Endothelial cell of umbilical vein (primary cell): ENCODE data around the gene BCO2. TPM values are rescaled to one million over a fixed set of nuclear protein-coding genes. Genes with fewer than 3 reads are reported as not detected.

Experiments used
- BruUV-seq: library from RNA; stranded (reverse); fragments of 400-500 nt; replicated peaks from 2 replicates; lab custom pipeline; 2021; lab: Mats Ljungman, UMichigan
- CTCF ChIA-PET: fragments of 300-600, 350-600 bp; sonication (Branson Sonifier 250); formaldehyde crosslinking; loops from one replicate; lab custom pipeline; 2021; ENCODE audit warnings: antibody characterized with exemption, inconsistent platforms; lab: Charles Lee
- POLR2A ChIA-PET: fragments of 300-600, 350-600 bp; sonication (Branson Sonifier 250); formaldehyde crosslinking; loops from one replicate; lab custom pipeline; 2021; ENCODE audit warnings: antibody characterized with exemption, inconsistent platforms; lab: Charles Lee
- DNase-seq: peaks from one replicate; pipeline ENCODE4 v3.0.0-alpha.2; 2011; ENCODE audit warnings: low read depth, low spot score
- FAIRE-seq: peaks from 2 replicates; lab custom pipeline; 2011; peaks lifted over from hg19 to GRCh38; lab: Jason Lieb, UNC
- H2AFZ ChIP-seq: 2 replicates; pipeline ENCODE4 v1.6.0; 2012; ENCODE audit warnings: low read depth, low read length, control low read depth, inconsistent platforms
- H3K27ac ChIP-seq: 2 replicates; pipeline ENCODE4 v1.5.1; 2011; ENCODE audit warnings: low read depth, mild to moderate bottlenecking, control low read depth, low read length, moderate library complexity; ENCODE audit not compliant: insufficient read depth
- H3K27me3 ChIP-seq, 2 experiments: 2 replicates each; pipeline versions ENCODE4 v1.6.0 to v1.6.1; 2011; ENCODE audit warnings: low read length in 2 of 2, mixed read lengths in 1 of 2; ENCODE audit not compliant: control insufficient read depth in 2 of 2, insufficient read depth in 2 of 2
- H3K36me3 ChIP-seq, 2 experiments: 2 replicates in 1 of 2; 3 replicates in 1 of 2; pipeline ENCODE4 v1.5.1; 2011; ENCODE audit warnings: low read length in 2 of 2, mild to moderate bottlenecking in 1 of 2, moderate library complexity in 1 of 2; ENCODE audit not compliant: control insufficient read depth in 2 of 2, insufficient read depth in 2 of 2; ENCODE audit errors: extremely low read depth in 1 of 2
- H3K4me1 ChIP-seq: 3 replicates; pipeline ENCODE4 v1.5.1; 2011; ENCODE audit warnings: mild to moderate bottlenecking, low read length; ENCODE audit not compliant: control insufficient read depth, insufficient read depth; ENCODE audit errors: extremely low read depth
- H3K4me2 ChIP-seq: 2 replicates; pipeline ENCODE4 v1.6.1; 2011; ENCODE audit warnings: low read length, control low read depth, mixed read lengths; ENCODE audit not compliant: insufficient read depth
- H3K4me3 ChIP-seq, 3 experiments: fragments of 200-600 bp in 1 of 3; sonication (generic), shearing (Covaris generic) in 1 of 3; replicated peaks in 1 of 3; 2 replicates each; pipeline ENCODE4 v1.5.1; 2011 to 2016; ENCODE audit warnings: control low read depth in 3 of 3, low read length in 3 of 3, mild to moderate bottlenecking in 2 of 3, inconsistent platforms in 1 of 3, low read depth in 1 of 3, moderate library complexity in 1 of 3; ENCODE audit not compliant: insufficient read depth in 1 of 3
- H3K79me2 ChIP-seq: 2 replicates; pipeline ENCODE4 v1.6.0; 2012; ENCODE audit warnings: low read length, inconsistent platforms; ENCODE audit not compliant: control insufficient read depth, insufficient read depth
- H3K9ac ChIP-seq: replicated peaks from 2 replicates; pipeline ENCODE3; 2011; ENCODE audit warnings: low read length, control low read depth; ENCODE audit not compliant: insufficient read depth; ENCODE audit errors: extremely low read depth
- H3K9me1 ChIP-seq: replicated peaks from 3 replicates; pipeline ENCODE4 v1.6.0; 2011; ENCODE audit warnings: mild to moderate bottlenecking, low read length; ENCODE audit not compliant: control insufficient read depth, insufficient read depth; ENCODE audit errors: extremely low read depth
- H3K9me3 ChIP-seq: replicated peaks from 2 replicates; pipeline ENCODE4 v1.5.1; 2012; ENCODE audit warnings: low read length, inconsistent platforms; ENCODE audit not compliant: control insufficient read depth, insufficient read depth
- H4K20me1 ChIP-seq: replicated peaks from 2 replicates; pipeline ENCODE3; 2011; ENCODE audit warnings: mild to moderate bottlenecking, low read length; ENCODE audit not compliant: control insufficient read depth, insufficient read depth; ENCODE audit errors: extremely low read depth
- EZH2 ChIP-seq: IDR thresholded peaks from 2 replicates; pipeline ENCODE4 v1.6.1; 2012; ENCODE audit warnings: borderline replicate concordance, low read depth, mild to moderate bottlenecking, moderate library complexity, low read length, inconsistent platforms; ENCODE audit not compliant: severe bottlenecking
- GATA2 ChIP-seq: IDR thresholded peaks from 2 replicates; pipeline ENCODE4 v1.7.0; 2011; ENCODE audit warnings: low read depth, mild to moderate bottlenecking, moderate library complexity, mixed read lengths, low read length; ENCODE audit not compliant: insufficient read length, insufficient read depth
- JUN ChIP-seq: IDR thresholded peaks from 2 replicates; pipeline ENCODE4 v1.6.1; 2011; ENCODE audit warnings: borderline replicate concordance, low read depth; ENCODE audit not compliant: insufficient read length, insufficient read depth
- MYC ChIP-seq: IDR thresholded peaks from one replicate; pipeline ENCODE4 v1.6.1; 2011; ENCODE audit warnings: mild to moderate bottlenecking, low read depth, low read length
- POLR2A ChIP-seq: IDR thresholded peaks from 2 replicates; pipeline ENCODE4 v1.6.1; 2012; ENCODE audit warnings: low read depth, mild to moderate bottlenecking, control low read depth, low read length
- POLR2AphosphoS5 ChIP-seq: IDR thresholded peaks from 2 replicates; pipeline ENCODE4 v1.6.1; 2012; ENCODE audit warnings: low read depth, mild to moderate bottlenecking, control low read depth, low read length, moderate library complexity; ENCODE audit not compliant: insufficient read depth
- dilution Hi-C: fragments of 300-500 bp; cut with MboI; formaldehyde crosslinking; loops from one replicate; pipeline ENCODE4 v1.15.0; 2019; ENCODE audit warnings: low sequenced_read_pairs; ENCODE audit not compliant: extremely low pct_ligation_motif_present
- intact Hi-C: fragments of 100-400 bp; cut with micrococcal nuclease; formaldehyde crosslinking; loops from one replicate; pipeline ENCODE4 v1.10.0; 2022
- polyA plus RNA-seq, 4 experiments: library from polyadenylated mRNA; depleted of rRNA in 3 of 4; stranded (reverse) in 3 of 4; unstranded in 1 of 4; fragments of >200 nt; gene quantifications; 2 replicates each; pipeline versions ENCODE4 v1.2.1 to v1.2.3, GENCODE V29; 2011 to 2012; ENCODE audit warnings: missing spikeins in 1 of 4
- total RNA-seq: library from RNA; stranded (reverse); gene quantifications from 2 replicates; pipeline ENCODE4 v1.2.3, GENCODE V29; 2021
- TF ChIP-seq, protein P1 (sequence below), 2 donors: IDR thresholded peaks; 1 replicate in 1 of 2; 2 replicates in 1 of 2; pipeline ENCODE4 v1.5.1; 2011; ENCODE audit warnings: low read length in 2 of 2, mild to moderate bottlenecking in 2 of 2, moderate library complexity in 2 of 2, control low read depth in 1 of 2, inconsistent platforms in 1 of 2, low read depth in 1 of 2; ENCODE audit not compliant: insufficient read depth in 1 of 2; ENCODE audit errors: extremely low read depth in 1 of 2
- TF ChIP-seq, protein P2 (sequence below): IDR thresholded peaks from 2 replicates; pipeline ENCODE4 v1.6.1; 2011; ENCODE audit not compliant: insufficient read depth, insufficient read length

BCO2 gene
- total and polyA plus RNA-seq, 2 donors (not counting 3 experiments of a cell fraction or from before 2014, with no cell fraction given), result 0.58 to 1.9 TPM

DNA sequence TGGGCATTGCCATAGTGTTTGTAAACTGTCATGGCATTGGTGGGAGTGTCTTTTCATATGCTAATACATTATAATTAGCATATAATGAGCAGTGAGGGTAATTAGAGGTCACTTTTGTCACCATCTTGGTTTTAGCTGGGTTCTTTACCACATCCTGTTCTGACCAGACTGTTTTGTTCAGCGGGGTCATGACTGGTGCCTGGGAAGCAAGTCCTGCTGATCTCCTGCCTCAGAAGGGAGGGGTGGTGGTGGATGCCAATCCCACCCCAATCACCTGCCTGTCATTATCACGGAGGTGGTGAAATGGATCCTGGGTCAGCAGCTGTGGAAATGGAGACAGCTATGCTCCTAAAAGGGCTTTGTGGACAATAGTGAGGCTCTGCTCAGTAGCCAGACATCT is 42.6 kb upstream of the BCO2 start:
- CTCF ChIA-PET, result interaction anchor here (1.0 to 2.8 kb wide), 3 partner anchors 19 to 43 kb away, joined by 3 to 9 read pairs (median 3); partner anchors contain the start of gene BCO2
- dilution Hi-C loops, result no loop called here

DNA sequence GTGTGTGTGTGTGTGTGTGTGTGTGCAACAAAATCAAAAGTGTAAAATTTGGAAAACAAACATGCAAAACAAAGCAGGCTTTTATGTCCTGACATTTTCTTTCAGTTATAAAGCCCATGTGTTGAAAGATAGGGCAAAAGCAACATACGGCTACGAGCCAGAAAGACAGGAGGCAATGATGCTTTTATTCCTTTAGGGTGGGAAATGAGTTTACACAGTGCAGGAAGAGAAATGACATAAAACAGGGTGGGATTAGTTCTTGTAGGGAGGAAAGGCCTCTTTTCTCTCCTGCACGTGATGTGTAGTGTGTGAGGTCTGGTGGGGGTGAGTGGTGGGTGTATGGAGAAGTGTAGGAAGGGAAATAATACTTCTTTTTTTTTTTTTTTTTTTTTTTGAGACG is 40.8 kb upstream of the BCO2 start:
- H3K4me1 ChIP-seq, result no peaks in the 10 kb centered on the region
- TF ChIP-seq POLR2AphosphoS5 (no peak), MYC (no peak), GATA2 (no peak)
- TF ChIP-seq, protein P1, sequence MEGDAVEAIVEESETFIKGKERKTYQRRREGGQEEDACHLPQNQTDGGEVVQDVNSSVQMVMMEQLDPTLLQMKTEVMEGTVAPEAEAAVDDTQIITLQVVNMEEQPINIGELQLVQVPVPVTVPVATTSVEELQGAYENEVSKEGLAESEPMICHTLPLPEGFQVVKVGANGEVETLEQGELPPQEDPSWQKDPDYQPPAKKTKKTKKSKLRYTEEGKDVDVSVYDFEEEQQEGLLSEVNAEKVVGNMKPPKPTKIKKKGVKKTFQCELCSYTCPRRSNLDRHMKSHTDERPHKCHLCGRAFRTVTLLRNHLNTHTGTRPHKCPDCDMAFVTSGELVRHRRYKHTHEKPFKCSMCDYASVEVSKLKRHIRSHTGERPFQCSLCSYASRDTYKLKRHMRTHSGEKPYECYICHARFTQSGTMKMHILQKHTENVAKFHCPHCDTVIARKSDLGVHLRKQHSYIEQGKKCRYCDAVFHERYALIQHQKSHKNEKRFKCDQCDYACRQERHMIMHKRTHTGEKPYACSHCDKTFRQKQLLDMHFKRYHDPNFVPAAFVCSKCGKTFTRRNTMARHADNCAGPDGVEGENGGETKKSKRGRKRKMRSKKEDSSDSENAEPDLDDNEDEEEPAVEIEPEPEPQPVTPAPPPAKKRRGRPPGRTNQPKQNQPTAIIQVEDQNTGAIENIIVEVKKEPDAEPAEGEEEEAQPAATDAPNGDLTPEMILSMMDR (IDR thresholded peaks at IDR 0.05; ENCODE audit: extremely low read depth in 1 of 2, insufficient read depth in 1 of 2, low read depth in 1 of 2, low read length in 2 of 2), result no peak
- no peaks in the 10 kb centered on the region for H3K9me3 ChIP-seq
- intact Hi-C loops (no loop called here), dilution Hi-C loops (no loop called here)
- ChIA-PET CTCF (interaction anchor here (1.0 to 1.5 kb wide), 4 partner anchors 9 to 30 kb away, joined by 3 to 4 read pairs (median 4); partner anchors contain the start of gene IL18), POLR2A (no interaction called here)
- H3K27me3 ChIP-seq, result no peaks in the 10 kb centered on the region
- H3K4me3 ChIP-seq, result no peak overlapping the region
- no peak overlapping the region for H3K9ac ChIP-seq
- no TSS peak for BruUV-seq
- no peak overlapping the region for H3K4me2 ChIP-seq
- H2AFZ ChIP-seq, result no peak overlapping the region
- H3K79me2 ChIP-seq, result no peaks in the 10 kb centered on the region
- H4K20me1 ChIP-seq, result no peaks in the 10 kb centered on the region
- no peaks in the 10 kb centered on the region for H3K9me1 ChIP-seq
- DNase-seq (no peak), FAIRE-seq (no peak)
- no peaks in the 10 kb centered on the region for H3K36me3 ChIP-seq
- H3K27ac ChIP-seq, result no peak overlapping the region

More for the DNA sequence above, 42.6 kb upstream of the BCO2 start:
- FAIRE-seq, result no peak
- no TSS peak for BruUV-seq
- H3K4me2 ChIP-seq, result no peak overlapping the region
- H3K9me1 ChIP-seq, result no peaks in the 10 kb centered on the region
- TF ChIP-seq JUN, result no peak
- TF ChIP-seq, protein P2, sequence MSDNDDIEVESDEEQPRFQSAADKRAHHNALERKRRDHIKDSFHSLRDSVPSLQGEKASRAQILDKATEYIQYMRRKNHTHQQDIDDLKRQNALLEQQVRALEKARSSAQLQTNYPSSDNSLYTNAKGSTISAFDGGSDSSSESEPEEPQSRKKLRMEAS, result no peak
- no peak for TF ChIP-seq POLR2AphosphoS5
- TF ChIP-seq GATA2, result no peak
- no peak for TF ChIP-seq EZH2
- no peak for TF ChIP-seq POLR2A
- H3K9me3 ChIP-seq, result no peaks in the 10 kb centered on the region
- no peak for DNase-seq
- no peaks in the 10 kb centered on the region for H3K27me3 ChIP-seq
- no peaks in the 10 kb centered on the region for H3K79me2 ChIP-seq
- POLR2A ChIA-PET, result no interaction called here
- no peak overlapping the region for H3K27ac ChIP-seq
- no peak overlapping the region for H3K4me3 ChIP-seq
- H3K9ac ChIP-seq, result no peak overlapping the region
- intact Hi-C loops, result no loop called here
- H3K36me3 ChIP-seq, result no peaks in the 10 kb centered on the region
- H2AFZ ChIP-seq, result no peak overlapping the region
- no peaks in the 10 kb centered on the region for H4K20me1 ChIP-seq
- H3K4me1 ChIP-seq, result peaks cover 10% of the 10 kb centered on the region
